ENCODE results near the gene ADARB1. TPM values are rescaled to one million over a fixed set of nuclear protein-coding genes. Genes with fewer than 3 reads are reported as not detected.

ADARB1 gene
- total RNA-seq, 1 donor from 2014 or later = 14.5 TPM

DNA sequence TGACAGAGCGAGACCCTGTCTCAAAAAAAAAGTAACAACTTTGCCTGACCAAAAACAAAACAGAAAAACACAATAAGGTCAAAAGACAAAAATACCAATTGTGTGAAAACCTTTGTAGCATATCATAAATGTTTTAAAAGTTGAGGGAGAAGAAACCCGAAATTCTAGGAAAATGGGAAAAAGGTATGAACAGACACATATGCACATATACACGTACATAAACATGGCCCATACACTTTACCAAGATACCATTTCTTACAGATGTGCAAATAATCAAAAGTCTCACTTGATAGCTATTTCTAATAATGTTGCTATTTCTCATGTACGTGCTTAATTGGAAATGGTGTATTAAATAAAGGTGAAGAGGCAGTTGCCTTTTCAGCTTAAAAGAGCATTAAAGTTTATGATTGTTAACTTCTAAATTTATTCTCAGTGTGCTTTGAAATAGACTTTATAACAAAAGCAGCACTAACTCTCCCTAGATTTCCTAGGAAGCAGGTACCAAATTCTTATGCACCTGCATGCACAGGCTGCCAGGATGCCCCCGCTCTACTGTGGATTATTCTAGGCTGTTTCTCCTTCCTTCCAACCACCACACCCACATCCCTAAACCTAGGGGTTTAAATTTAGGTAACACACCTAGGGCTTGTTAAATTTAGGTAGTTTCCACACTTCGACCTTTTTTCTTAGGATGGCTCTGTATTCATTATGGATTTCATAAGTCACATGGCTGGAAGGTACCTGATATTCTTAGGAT lies 33.8 kb downstream of the ADARB1 start:
- H3K4me1 Mint-ChIP-seq (ENCODE audit: unreplicated experiment) = peaks cover 7% of the 10 kb centered on the region
- no peaks in the 10 kb centered on the region for H3K36me3 Mint-ChIP-seq (ENCODE audit: low read depth, unreplicated experiment)
- no peak for DNase-seq (ENCODE audit: low spot score)
- no peak overlapping the region for H3K4me3 Mint-ChIP-seq (ENCODE audit: unreplicated experiment)
- H3K27me3 Mint-ChIP-seq (ENCODE audit: unreplicated experiment) = no peaks in the 10 kb centered on the region
- H3K27ac Mint-ChIP-seq (ENCODE audit: unreplicated experiment) = no peak overlapping the region
- H3K9me3 Mint-ChIP-seq (ENCODE audit: unreplicated experiment) = no peaks in the 10 kb centered on the region
- TF ChIP-seq, protein P1, sequence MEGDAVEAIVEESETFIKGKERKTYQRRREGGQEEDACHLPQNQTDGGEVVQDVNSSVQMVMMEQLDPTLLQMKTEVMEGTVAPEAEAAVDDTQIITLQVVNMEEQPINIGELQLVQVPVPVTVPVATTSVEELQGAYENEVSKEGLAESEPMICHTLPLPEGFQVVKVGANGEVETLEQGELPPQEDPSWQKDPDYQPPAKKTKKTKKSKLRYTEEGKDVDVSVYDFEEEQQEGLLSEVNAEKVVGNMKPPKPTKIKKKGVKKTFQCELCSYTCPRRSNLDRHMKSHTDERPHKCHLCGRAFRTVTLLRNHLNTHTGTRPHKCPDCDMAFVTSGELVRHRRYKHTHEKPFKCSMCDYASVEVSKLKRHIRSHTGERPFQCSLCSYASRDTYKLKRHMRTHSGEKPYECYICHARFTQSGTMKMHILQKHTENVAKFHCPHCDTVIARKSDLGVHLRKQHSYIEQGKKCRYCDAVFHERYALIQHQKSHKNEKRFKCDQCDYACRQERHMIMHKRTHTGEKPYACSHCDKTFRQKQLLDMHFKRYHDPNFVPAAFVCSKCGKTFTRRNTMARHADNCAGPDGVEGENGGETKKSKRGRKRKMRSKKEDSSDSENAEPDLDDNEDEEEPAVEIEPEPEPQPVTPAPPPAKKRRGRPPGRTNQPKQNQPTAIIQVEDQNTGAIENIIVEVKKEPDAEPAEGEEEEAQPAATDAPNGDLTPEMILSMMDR (IDR thresholded peaks at IDR 0.05; ENCODE audit: unreplicated experiment) = no peak

GRCh38 chr21:45108808-45109781 lies 34.7 kb downstream of the ADARB1 start:
- Mint-ChIP-seq H3K4me3 (ENCODE audit: unreplicated experiment) (no peak overlapping the region), H3K4me1 (ENCODE audit: unreplicated experiment) (peaks cover 7% of the 10 kb centered on the region), H3K36me3 (ENCODE audit: low read depth, unreplicated experiment) (no peaks in the 10 kb centered on the region), H3K9me3 (ENCODE audit: unreplicated experiment) (no peaks in the 10 kb centered on the region), H3K27me3 (ENCODE audit: unreplicated experiment) (no peaks in the 10 kb centered on the region), H3K27ac (ENCODE audit: unreplicated experiment) (no peak overlapping the region)
- no peak for DNase-seq (ENCODE audit: low spot score)
- TF ChIP-seq, protein P1 (IDR thresholded peaks at IDR 0.05; ENCODE audit: unreplicated experiment) = no peak

DNA sequence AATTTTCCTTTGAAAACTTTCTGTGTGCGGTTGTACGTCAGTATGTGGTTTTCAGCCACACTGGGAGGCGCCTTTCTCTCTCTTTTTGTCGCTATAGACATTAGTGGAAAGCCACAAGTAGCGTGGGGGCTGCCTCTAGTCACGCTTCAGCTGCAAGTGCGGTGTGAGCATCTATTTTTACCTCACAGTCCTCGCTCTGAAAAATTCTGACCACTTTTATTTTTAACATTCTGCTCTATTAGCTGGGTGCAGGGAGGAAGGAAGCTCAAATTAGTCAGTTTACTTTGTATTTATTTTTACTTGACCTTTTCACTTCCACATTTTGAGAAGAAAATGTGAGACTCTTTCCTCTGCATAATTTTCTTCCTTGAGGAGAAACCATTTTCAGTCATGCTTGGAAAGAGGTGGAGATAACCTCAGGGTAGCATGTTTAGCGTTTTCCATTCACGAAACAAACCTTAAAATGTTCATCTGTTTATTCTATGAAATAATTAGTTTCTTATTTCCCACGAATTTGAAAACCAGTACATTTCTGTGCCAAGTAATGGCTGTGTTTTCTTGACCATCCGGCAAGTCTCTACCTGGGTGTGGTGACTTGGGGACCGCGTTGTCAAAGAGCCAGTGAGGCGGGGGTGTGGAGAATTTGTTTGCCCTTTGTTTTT lies 35.6 kb downstream of the ADARB1 start:
- Mint-ChIP-seq H3K4me3 (ENCODE audit: unreplicated experiment) (no peak overlapping the region), H3K27me3 (ENCODE audit: unreplicated experiment) (no peaks in the 10 kb centered on the region), H3K36me3 (ENCODE audit: low read depth, unreplicated experiment) (no peaks in the 10 kb centered on the region), H3K27ac (ENCODE audit: unreplicated experiment) (no peak overlapping the region), H3K9me3 (ENCODE audit: unreplicated experiment) (no peaks in the 10 kb centered on the region), H3K4me1 (ENCODE audit: unreplicated experiment) (peaks cover 9% of the 10 kb centered on the region)
- TF ChIP-seq, protein P1 (IDR thresholded peaks at IDR 0.05; ENCODE audit: unreplicated experiment) = no peak
- DNase-seq (ENCODE audit: low spot score) = no peak

- H3K27me3 Mint-ChIP-seq (ENCODE audit: unreplicated experiment) = no peaks in the 10 kb centered on the region
- DNase-seq (ENCODE audit: low spot score) = no peak
- no peak overlapping the region for H3K4me3 Mint-ChIP-seq (ENCODE audit: unreplicated experiment)
- no peaks in the 10 kb centered on the region for H3K9me3 Mint-ChIP-seq (ENCODE audit: unreplicated experiment)
- H3K4me1 Mint-ChIP-seq (ENCODE audit: unreplicated experiment) = peaks cover 9% of the 10 kb centered on the region
- no peak overlapping the region for H3K27ac Mint-ChIP-seq (ENCODE audit: unreplicated experiment)
- no peaks in the 10 kb centered on the region for H3K36me3 Mint-ChIP-seq (ENCODE audit: low read depth, unreplicated experiment)
- TF ChIP-seq, protein P1 (IDR thresholded peaks at IDR 0.05; ENCODE audit: unreplicated experiment) = no peak
Measured at GRCh38 chr21:45110873-45111624, 36.7 kb downstream of the ADARB1 start.

All from endothelial cell (in vitro differentiated cells).